Measurements from ENCODE around the gene CCDC92.
"Not testable (repeated sequence)": the region's sequence is repeated elsewhere in the genome, so short reads cannot be mapped to it uniquely, and the experiment has no call there.

Gene CCDC92

GRCh38 chr12:123911672-123912409 lies 60.8 kb downstream of the CCDC92 start:
- not testable (repeated sequence) for DNase-seq (ENCODE audit: low read depth in 1 of 2, low spot score in 1 of 2)

- no peak for DNase-seq (ENCODE audit: low read depth in 1 of 2, low spot score in 1 of 2)
Measured at GRCh38 chr12:123910761-123911193, 61.9 kb downstream of the CCDC92 start.

- DNase-seq (ENCODE audit: low read depth in 1 of 2, low spot score in 1 of 2): no peak
Measured at GRCh38 chr12:123910057-123910456, 62.6 kb downstream of the CCDC92 start.

- no peak for DNase-seq (ENCODE audit: low read depth in 1 of 2, low spot score in 1 of 2)
Measured at GRCh38 chr12:123908884-123909725, 63.5 kb downstream of the CCDC92 start.

GRCh38 chr12:123907726-123908476 lies 64.7 kb downstream of the CCDC92 start:
- DNase-seq (ENCODE audit: low read depth in 1 of 2, low spot score in 1 of 2): no peak

GRCh38 chr12:123906711-123907420 lies 65.8 kb downstream of the CCDC92 start:
- DNase-seq (ENCODE audit: low read depth in 1 of 2, low spot score in 1 of 2): no peak

- peak; percentile 16 to 44 for DNase-seq (ENCODE audit: low read depth in 1 of 2, low spot score in 1 of 2)
Measured at GRCh38 chr12:123905319-123905925, 67.2 kb downstream of the CCDC92 start.

GRCh38 chr12:123903301-123904065 lies 69.1 kb downstream of the CCDC92 start:
- DNase-seq (ENCODE audit: low read depth in 1 of 2, low spot score in 1 of 2): no peak

GRCh38 chr12:123902821-123903220 lies 69.8 kb downstream of the CCDC92 start:
- DNase-seq (ENCODE audit: low read depth in 1 of 2, low spot score in 1 of 2): no peak

- DNase-seq (ENCODE audit: low read depth in 1 of 2, low spot score in 1 of 2): no peak
Measured at GRCh38 chr12:123900871-123901376, 71.7 kb downstream of the CCDC92 start.

GRCh38 chr12:123899368-123899767 lies 73.3 kb downstream of the CCDC92 start:
- DNase-seq (ENCODE audit: low read depth in 1 of 2, low spot score in 1 of 2): no peak

GRCh38 chr12:123898673-123899072 lies 74.0 kb downstream of the CCDC92 start:
- DNase-seq (ENCODE audit: low read depth in 1 of 2, low spot score in 1 of 2): no peak

GRCh38 chr12:123897221-123897620 lies 75.4 kb downstream of the CCDC92 start:
- no peak for DNase-seq (ENCODE audit: low read depth in 1 of 2, low spot score in 1 of 2)

GRCh38 chr12:123896767-123897166 lies 75.9 kb downstream of the CCDC92 start:
- no peak for DNase-seq (ENCODE audit: low read depth in 1 of 2, low spot score in 1 of 2)

- DNase-seq (ENCODE audit: low read depth in 1 of 2, low spot score in 1 of 2): no peak
Measured at GRCh38 chr12:123895451-123895850, 77.2 kb downstream of the CCDC92 start.

- DNase-seq (ENCODE audit: low read depth in 1 of 2, low spot score in 1 of 2): no peak
Measured at GRCh38 chr12:123894823-123895345, 77.7 kb downstream of the CCDC92 start.

GRCh38 chr12:123893276-123893675 lies 79.4 kb downstream of the CCDC92 start:
- DNase-seq (ENCODE audit: low read depth in 1 of 2, low spot score in 1 of 2): no peak

- DNase-seq (ENCODE audit: low read depth in 1 of 2, low spot score in 1 of 2): no peak
Measured at GRCh38 chr12:123892853-123893252, 79.8 kb downstream of the CCDC92 start.

GRCh38 chr12:123892180-123892559 lies 80.5 kb downstream of the CCDC92 start:
- DNase-seq (ENCODE audit: low read depth in 1 of 2, low spot score in 1 of 2): no peak
